ENCODE measurements around the gene SERPINE1. TPM values are rescaled to one million over a fixed set of nuclear protein-coding genes. Genes with fewer than 3 reads are reported as not detected.

SERPINE1 gene
- total RNA-seq, 1 experiment from 2014 or later: 370 TPM

GRCh38 chr7:101165075-101165957, 38.4 kb downstream of the SERPINE1 start, which contains the start of gene VGF:
Gene VGF, minus strand, starts transcription at chr7:101165569. Its CDS starts 726 bp downstream, at chr7:101164843.
- CTCF ChIA-PET: interaction anchor here (0.5 to 0.7 kb wide), 3 partner anchors 17 to 117 kb away, joined by 3 to 11 read pairs (median 5); no protein-coding TSS in a partner anchor
- no TSS peak for BruUV-seq (replicated peaks)
- in situ Hi-C loops (cut with HindIII; ENCODE audit: low pct_unique_long_range_greater_than_20kb, low sequenced_read_pairs) (no loop called here), intact Hi-C loops (cut with micrococcal nuclease; ENCODE audit: unreplicated experiment) (no loop called here)
- H3K9me3 ChIP-seq (ENCODE audit: control insufficient read depth, insufficient read depth, low read depth, low read length): no peaks in the 10 kb centered on the region
- H3K4me3 ChIP-seq (ENCODE audit: low read depth in 2 of 2, low read length in 2 of 2): peak within 1 kb of the TSS; percentile 59 to 72
- no peak within 1 kb of the TSS for H3K27ac ChIP-seq (ENCODE audit: low read length)
- peak; percentile 53; the same call in 1 of the 2 replicates for TF ChIP-seq POLR2AphosphoS5 (IDR thresholded peaks at IDR 0.05; ENCODE audit: low read depth, low read length)
- peak; percentile 38; the same call in 1 of the 2 replicates for TF ChIP-seq TCF7L2 (IDR thresholded peaks at IDR 0.05; ENCODE audit: low read depth, low read length)
- peak; percentile 97; the same call in 1 of the 2 replicates for TF ChIP-seq SIN3A (IDR thresholded peaks at IDR 0.05; ENCODE audit: borderline replicate concordance, insufficient read depth, low read depth, low read length)
- TF ChIP-seq CTCF (IDR thresholded peaks at IDR 0.05): no peak
- peak; percentile 99 to 100 for TF ChIP-seq REST (IDR thresholded peaks at IDR 0.05; ENCODE audit: insufficient read depth in 1 of 2, low read depth in 2 of 2, low read length in 1 of 2)
- H3K27me3 ChIP-seq (ENCODE audit: control insufficient read depth, insufficient read depth, low read length): peaks cover 3% of the 10 kb centered on the region
- no peaks in the 10 kb centered on the region; the same call in 1 of the 2 replicates for H3K36me3 ChIP-seq (ENCODE audit: control insufficient read depth, insufficient read depth, low read length)
- ATAC-seq: peak; percentile 73
- POLR2A ChIA-PET: interaction anchor here (0.5 to 0.6 kb wide), 7 partner anchors 9 to 290 kb away, joined by 3 to 7 read pairs (median 4); partner anchors contain the start of gene SRRT
- peak; percentile 89 for DNase-seq (ENCODE audit: low read depth, low spot score)
- H3K4me1 ChIP-seq (ENCODE audit: control insufficient read depth, insufficient read depth, low read length): peaks cover 51% of the 10 kb centered on the region

GRCh38 chr7:101165958-101166647, 39.2 kb downstream of the SERPINE1 start:
- peaks cover 50% of the 10 kb centered on the region for H3K4me1 ChIP-seq (ENCODE audit: control insufficient read depth, insufficient read depth, low read length)
- no peak overlapping the region for H3K27ac ChIP-seq (ENCODE audit: low read length)
- H3K9me3 ChIP-seq (ENCODE audit: control insufficient read depth, insufficient read depth, low read depth, low read length): no peaks in the 10 kb centered on the region
- DNase-seq (ENCODE audit: low read depth, low spot score) (no peak), ATAC-seq (no peak)
- H3K36me3 ChIP-seq (ENCODE audit: control insufficient read depth, insufficient read depth, low read length): no peaks in the 10 kb centered on the region
- H3K27me3 ChIP-seq (ENCODE audit: control insufficient read depth, insufficient read depth, low read length): peaks cover 9% of the 10 kb centered on the region
- POLR2A ChIA-PET: interaction anchor here (0.5 to 0.6 kb wide), 4 partner anchors 10 to 291 kb away, joined by 3 to 5 read pairs (median 4); partner anchors contain the start of gene SRRT
- TF ChIP-seq SIN3A (IDR thresholded peaks at IDR 0.05; ENCODE audit: borderline replicate concordance, insufficient read depth, low read depth, low read length) (no peak), REST (IDR thresholded peaks at IDR 0.05; ENCODE audit: insufficient read depth in 1 of 2, low read depth in 2 of 2, low read length in 1 of 2) (peak in 1 of 2 experiments; percentile 65; a peak in 1 of 4 replicates), POLR2AphosphoS5 (IDR thresholded peaks at IDR 0.05; ENCODE audit: low read depth, low read length) (0 out of 2 replicates have a peak, but pooled peaks have one; percentile 11)
- intact Hi-C loops (cut with micrococcal nuclease; ENCODE audit: unreplicated experiment) (no loop called here), in situ Hi-C loops (cut with HindIII; ENCODE audit: low pct_unique_long_range_greater_than_20kb, low sequenced_read_pairs) (no loop called here)
- CTCF ChIA-PET: interaction anchor here (0.7 kb wide), 1 partner anchor 22 kb away, joined by 11 read pairs; no protein-coding TSS in a partner anchor
- no TSS peak for BruUV-seq (replicated peaks)
- H3K4me3 ChIP-seq (ENCODE audit: low read depth in 2 of 2, low read length in 2 of 2): peak overlapping the region; percentile 59 to 72
